ENCODE results near the gene ELSPBP1. TPM values are rescaled to one million over a fixed set of nuclear protein-coding genes. Genes with fewer than 3 reads are reported as not detected.
A peak's percentile ranks its signal among the peaks of the same experiment; 100 is the strongest.

The ELSPBP1 gene
- total RNA-seq, 1 experiment from 2014 or later = not detected

- Histone ChIP-seq H2AFZ (ENCODE audit: low read length) (no peak overlapping the region), H3K4me2 (ENCODE audit: low read length) (no peak overlapping the region), H3K27me3 (ENCODE audit: low read length) (no peaks in the 10 kb centered on the region), H3F3A (ENCODE audit: low read length, unreplicated experiment) (no peaks in the 10 kb centered on the region), H3K9me2 (replicated peaks; ENCODE audit: low read length) (no peaks in the 10 kb centered on the region), H3K4me1 (ENCODE audit: insufficient read depth, low read length) (no peaks in the 10 kb centered on the region), H4K20me1 (ENCODE audit: low read length) (no peaks in the 10 kb centered on the region), H3K9ac (ENCODE audit: low read length) (no peak overlapping the region), H3K27ac (ENCODE audit: low read length) (no peak overlapping the region), H3K4me3 (ENCODE audit: low read length) (no peak overlapping the region), H3K9me3 (ENCODE audit: low read length) (no peaks in the 10 kb centered on the region), H3K79me2 (ENCODE audit: low read length) (no peaks in the 10 kb centered on the region), H3K36me3 (ENCODE audit: low read depth, low read length) (no peaks in the 10 kb centered on the region)
- ChIA-PET POLR2A (ENCODE audit: unreplicated experiment) (no interaction called here), CTCF (no interaction called here)
- ATAC-seq (no peak), DNase-seq (no peak)
- intact Hi-C loops (cut with micrococcal nuclease) = no loop called here
- TF ChIP-seq EZH2 (IDR thresholded peaks at IDR 0.05; ENCODE audit: low read length, unreplicated experiment) = no peak
- BruUV-seq (replicated peaks) = no TSS peak
Observed at GRCh38 chr19:48004236-48004635, 9.8 kb downstream of the ELSPBP1 start.

- no peaks in the 10 kb centered on the region for H3K9me3 ChIP-seq (ENCODE audit: low read length)
- no peaks in the 10 kb centered on the region for H3K79me2 ChIP-seq (ENCODE audit: low read length)
- ATAC-seq (no peak), DNase-seq (no peak)
- no peak overlapping the region for H3K4me2 ChIP-seq (ENCODE audit: low read length)
- no peak overlapping the region for H3K4me3 ChIP-seq (ENCODE audit: low read length)
- no peaks in the 10 kb centered on the region for H4K20me1 ChIP-seq (ENCODE audit: low read length)
- H3K9ac ChIP-seq (ENCODE audit: low read length) = no peak overlapping the region
- no peaks in the 10 kb centered on the region for H3K4me1 ChIP-seq (ENCODE audit: insufficient read depth, low read length)
- no peaks in the 10 kb centered on the region for H3K27me3 ChIP-seq (ENCODE audit: low read length)
- ChIA-PET CTCF (no interaction called here), POLR2A (ENCODE audit: unreplicated experiment) (no interaction called here)
- intact Hi-C loops (cut with micrococcal nuclease) = no loop called here
- no peak overlapping the region for H3K27ac ChIP-seq (ENCODE audit: low read length)
- no peak for TF ChIP-seq EZH2 (IDR thresholded peaks at IDR 0.05; ENCODE audit: low read length, unreplicated experiment)
- TF ChIP-seq CTCF (conservative IDR thresholded peaks at IDR 0.05; ENCODE audit: low read depth, low read length) = peak; percentile 51
- H2AFZ ChIP-seq (ENCODE audit: low read length) = 0 out of 2 replicates have a peak overlapping the region, but pooled peaks have one; percentile 34
- no TSS peak for BruUV-seq (replicated peaks)
- H3K9me2 ChIP-seq (replicated peaks; ENCODE audit: low read length) = no peaks in the 10 kb centered on the region
- no peaks in the 10 kb centered on the region for H3F3A ChIP-seq (ENCODE audit: low read length, unreplicated experiment)
- H3K36me3 ChIP-seq (ENCODE audit: low read depth, low read length) = no peaks in the 10 kb centered on the region
Observed at GRCh38 chr19:48006762-48007161, 12.3 kb downstream of the ELSPBP1 start.

GRCh38 chr19:48010932-48011758 lies 16.7 kb downstream of the ELSPBP1 start:
- H4K20me1 ChIP-seq (ENCODE audit: low read length) = no peaks in the 10 kb centered on the region
- H2AFZ ChIP-seq (ENCODE audit: low read length) = no peak overlapping the region
- no peaks in the 10 kb centered on the region for H3F3A ChIP-seq (ENCODE audit: low read length, unreplicated experiment)
- H3K27ac ChIP-seq (ENCODE audit: low read length) = no peak overlapping the region
- intact Hi-C loops (cut with micrococcal nuclease) = no loop called here
- no peaks in the 10 kb centered on the region for H3K36me3 ChIP-seq (ENCODE audit: low read depth, low read length)
- H3K4me2 ChIP-seq (ENCODE audit: low read length) = no peak overlapping the region
- ChIA-PET POLR2A (ENCODE audit: unreplicated experiment) (no interaction called here), CTCF (no interaction called here)
- H3K9me3 ChIP-seq (ENCODE audit: low read length) = no peaks in the 10 kb centered on the region
- no peaks in the 10 kb centered on the region for H3K9me2 ChIP-seq (replicated peaks; ENCODE audit: low read length)
- no peak overlapping the region for H3K4me3 ChIP-seq (ENCODE audit: low read length)
- TF ChIP-seq EZH2phosphoT487 (IDR thresholded peaks at IDR 0.05; ENCODE audit: borderline replicate concordance, low read length) (no peak), CTCF (conservative IDR thresholded peaks at IDR 0.05; ENCODE audit: low read depth, low read length) (no peak), EZH2 (IDR thresholded peaks at IDR 0.05; ENCODE audit: low read length, unreplicated experiment) (no peak)
- ATAC-seq (no peak), DNase-seq (no peak)
- no TSS peak for BruUV-seq (replicated peaks)
- H3K27me3 ChIP-seq (ENCODE audit: low read length) = peaks cover 6% of the 10 kb centered on the region
- H3K79me2 ChIP-seq (ENCODE audit: low read length) = no peaks in the 10 kb centered on the region
- no peak overlapping the region for H3K9ac ChIP-seq (ENCODE audit: low read length)
- no peaks in the 10 kb centered on the region for H3K4me1 ChIP-seq (ENCODE audit: insufficient read depth, low read length)

Data from PC-3 (cell line).